Dendritic cell treated with granulocyte-macrophage colony-stimulating factor and Interleukin-4, amounts not matched to agents 40 ng/mL and 50 ng/mL, for 4 days (primary cell): ENCODE results near the gene GPER1.
"Not testable (repeated sequence)": the region's sequence is repeated elsewhere in the genome, so short reads cannot be mapped to it uniquely, and the experiment has no call there.

Source experiments
- H3K27ac Mint-ChIP-seq: one replicate; pipeline ENCODE4 v1.8.0; 2022; ENCODE audit warnings: mild to moderate bottlenecking, mixed read lengths
- H3K27me3 Mint-ChIP-seq: one replicate; pipeline ENCODE4 v1.8.0; 2022; ENCODE audit warnings: mild to moderate bottlenecking, mixed read lengths
- H3K36me3 Mint-ChIP-seq: one replicate; pipeline ENCODE4 v1.8.0; 2022; ENCODE audit warnings: low read depth, mixed read lengths
- H3K4me1 Mint-ChIP-seq: one replicate; pipeline ENCODE4 v1.8.0; 2022; ENCODE audit warnings: low read depth, mixed read lengths
- H3K4me3 Mint-ChIP-seq: one replicate; pipeline ENCODE4 v1.8.0; 2022; ENCODE audit warnings: mild to moderate bottlenecking, moderate library complexity, mixed read lengths
- H3K9me3 Mint-ChIP-seq: one replicate; pipeline ENCODE4 v1.8.0; 2022; ENCODE audit warnings: mixed read lengths
- intact Hi-C: fragments of 100-400 bp; cut with micrococcal nuclease; formaldehyde crosslinking; loops from one replicate; pipeline ENCODE4 v1.15.0; 2022

GPER1 gene

GRCh38 chr7:1125603-1125969 is 37.7 kb downstream of the GPER1 start:
- intact Hi-C loops: no loop called here
- no peaks in the 10 kb centered on the region for H3K9me3 Mint-ChIP-seq

GRCh38 chr7:1127001-1127400 is 39.1 kb downstream of the GPER1 start:
- Mint-ChIP-seq H3K4me1 (peaks cover 5% of the 10 kb centered on the region), H3K27me3 (no peaks in the 10 kb centered on the region), H3K36me3 (no peaks in the 10 kb centered on the region), H3K9me3 (no peaks in the 10 kb centered on the region), H3K27ac (no peak overlapping the region), H3K4me3 (no peak overlapping the region)
- intact Hi-C loops: no loop called here

More at GRCh38 chr7:1125603-1125969, 37.7 kb downstream of the GPER1 start:
- Mint-ChIP-seq H3K27me3 (no peaks in the 10 kb centered on the region), H3K27ac (no peak overlapping the region), H3K4me1 (peaks cover 5% of the 10 kb centered on the region), H3K4me3 (no peak overlapping the region), H3K36me3 (no peaks in the 10 kb centered on the region)

GRCh38 chr7:1129431-1129830 is 41.5 kb downstream of the GPER1 start:
- Mint-ChIP-seq H3K27ac (no peak overlapping the region), H3K36me3 (no peaks in the 10 kb centered on the region), H3K9me3 (no peaks in the 10 kb centered on the region), H3K4me3 (no peak overlapping the region), H3K4me1 (no peaks in the 10 kb centered on the region), H3K27me3 (no peaks in the 10 kb centered on the region)
- intact Hi-C loops: no loop called here

- no peaks in the 10 kb centered on the region for H3K27me3 Mint-ChIP-seq
- H3K27ac Mint-ChIP-seq: no peak overlapping the region
Measured at GRCh38 chr7:1130021-1130990, 42.4 kb downstream of the GPER1 start.

GRCh38 chr7:1131471-1132265 is 43.8 kb downstream of the GPER1 start:
- Mint-ChIP-seq H3K36me3 (no peaks in the 10 kb centered on the region), H3K27me3 (no peaks in the 10 kb centered on the region), H3K9me3 (no peaks in the 10 kb centered on the region), H3K4me3 (no peak overlapping the region), H3K4me1 (peaks cover 8% of the 10 kb centered on the region), H3K27ac (no peak overlapping the region)
- intact Hi-C loops: no loop called here

More at GRCh38 chr7:1130021-1130990, 42.4 kb downstream of the GPER1 start:
- intact Hi-C loops: no loop called here
- Mint-ChIP-seq H3K4me3 (no peak overlapping the region), H3K36me3 (no peaks in the 10 kb centered on the region), H3K9me3 (no peaks in the 10 kb centered on the region), H3K4me1 (peaks cover 5% of the 10 kb centered on the region)

- Mint-ChIP-seq H3K27ac (no peak overlapping the region), H3K9me3 (no peaks in the 10 kb centered on the region), H3K4me1 (peaks cover 24% of the 10 kb centered on the region), H3K4me3 (no peak overlapping the region), H3K27me3 (no peaks in the 10 kb centered on the region), H3K36me3 (no peaks in the 10 kb centered on the region)
- intact Hi-C loops: loop anchor here (5.0 kb wide), 1 partner anchor 233 kb away; no protein-coding TSS in a partner anchor
Measured at GRCh38 chr7:1134951-1135350, 47.0 kb downstream of the GPER1 start.

- intact Hi-C loops: loop anchor here (5.0 kb wide), 1 partner anchor 235 kb away; no protein-coding TSS in a partner anchor
- no peaks in the 10 kb centered on the region for H3K27me3 Mint-ChIP-seq
- H3K9me3 Mint-ChIP-seq: no peaks in the 10 kb centered on the region
- peaks cover 24% of the 10 kb centered on the region for H3K4me1 Mint-ChIP-seq
- no peaks in the 10 kb centered on the region for H3K36me3 Mint-ChIP-seq
- peak overlapping the region; percentile 88 for H3K4me3 Mint-ChIP-seq
- H3K27ac Mint-ChIP-seq: peak overlapping the region; percentile 89
Measured at GRCh38 chr7:1136841-1137516, 49.1 kb downstream of the GPER1 start.

- no peaks in the 10 kb centered on the region for H3K36me3 Mint-ChIP-seq
- intact Hi-C loops: loop anchor here (1.0 to 5.0 kb wide), 2 partner anchors 23 to 235 kb away; partner anchors contain the start of gene ZFAND2A
- no peaks in the 10 kb centered on the region for H3K9me3 Mint-ChIP-seq
- H3K27me3 Mint-ChIP-seq: no peaks in the 10 kb centered on the region
- H3K4me1 Mint-ChIP-seq: peaks cover 24% of the 10 kb centered on the region
- H3K27ac Mint-ChIP-seq: peak overlapping the region; percentile 89
- peak overlapping the region; percentile 88 for H3K4me3 Mint-ChIP-seq
Measured at GRCh38 chr7:1137517-1138167, 49.7 kb downstream of the GPER1 start.

- H3K27me3 Mint-ChIP-seq: no peaks in the 10 kb centered on the region
- H3K27ac Mint-ChIP-seq: no peak overlapping the region
- H3K4me1 Mint-ChIP-seq: peaks cover 26% of the 10 kb centered on the region
- intact Hi-C loops: no loop called here
- no peaks in the 10 kb centered on the region for H3K9me3 Mint-ChIP-seq
- H3K4me3 Mint-ChIP-seq: no peak overlapping the region
- H3K36me3 Mint-ChIP-seq: no peaks in the 10 kb centered on the region
Measured at GRCh38 chr7:1140476-1141104, 52.7 kb downstream of the GPER1 start.

GRCh38 chr7:1141651-1142050 is 53.7 kb downstream of the GPER1 start:
- no peaks in the 10 kb centered on the region for H3K36me3 Mint-ChIP-seq
- no peak overlapping the region for H3K4me3 Mint-ChIP-seq
- no peak overlapping the region for H3K27ac Mint-ChIP-seq
- intact Hi-C loops: no loop called here
- H3K9me3 Mint-ChIP-seq: no peaks in the 10 kb centered on the region
- H3K4me1 Mint-ChIP-seq: peaks cover 24% of the 10 kb centered on the region
- no peaks in the 10 kb centered on the region for H3K27me3 Mint-ChIP-seq

GRCh38 chr7:1142051-1142635 is 54.2 kb downstream of the GPER1 start:
- H3K27ac Mint-ChIP-seq: no peak overlapping the region
- intact Hi-C loops: no loop called here

GRCh38 chr7:1143031-1143430 is 55.1 kb downstream of the GPER1 start:
- intact Hi-C loops, H3K27ac Mint-ChIP-seq, H3K36me3 Mint-ChIP-seq, H3K4me3 Mint-ChIP-seq, H3K9me3 Mint-ChIP-seq, H3K27me3 Mint-ChIP-seq: not testable (repeated sequence)
- peaks cover 13% of the 10 kb centered on the region for H3K4me1 Mint-ChIP-seq

More at GRCh38 chr7:1142051-1142635, 54.2 kb downstream of the GPER1 start:
- Mint-ChIP-seq H3K9me3 (no peaks in the 10 kb centered on the region), H3K4me1 (peaks cover 19% of the 10 kb centered on the region), H3K4me3 (no peak overlapping the region), H3K36me3 (no peaks in the 10 kb centered on the region), H3K27me3 (no peaks in the 10 kb centered on the region)
